Heart right ventricle (tissue), 16 donors: ENCODE results near the gene LRRC25. TPM values are rescaled to one million over a fixed set of nuclear protein-coding genes. Genes with fewer than 3 reads are reported as not detected.

Source experiments
- ATAC-seq, 8 donors: fragments of 200-7000 bp; cut with Tn5 transposase; one replicate each; pipeline ENCODE4 v1.9.1; 2020; ENCODE audit warnings: mild to moderate bottlenecking in 8 of 8, moderate library complexity in 8 of 8, moderate number of reproducible peaks in 1 of 8
- DNase-seq, 2 donors: peaks; one replicate each; pipeline ENCODE4 v3.0.0-alpha.2; 2020
- H3K27ac ChIP-seq, 10 donors: fragments of 200-600 bp; sonication (generic) in 2 of 10; one replicate each; pipeline versions ENCODE4 v1.5.0 to v1.8.0; 2020 to 2022; ENCODE audit warnings: mild to moderate bottlenecking in 3 of 10
- H3K27me3 ChIP-seq, 7 donors: fragments of 200-600 bp; one replicate each; pipeline ENCODE4 v1.8.0; 2021 to 2022; ENCODE audit warnings: mild to moderate bottlenecking in 2 of 7
- H3K36me3 ChIP-seq, 9 donors: fragments of 200-600 bp; sonication (generic) in 1 of 9; one replicate each; pipeline versions ENCODE4 v1.5.0 to v1.8.0; 2020 to 2022; ENCODE audit warnings: mild to moderate bottlenecking in 2 of 9
- H3K4me1 ChIP-seq, 9 donors: fragments of 200-600 bp; sonication (generic) in 1 of 9; one replicate each; pipeline versions ENCODE4 v1.5.0 to v1.8.0; 2020 to 2022; ENCODE audit warnings: mild to moderate bottlenecking in 4 of 9
- H3K4me3 ChIP-seq, 10 donors: fragments of 200-600 bp; sonication (generic) in 2 of 10; one replicate each; pipeline versions ENCODE4 v1.5.0 to v1.8.0; 2020 to 2022; ENCODE audit warnings: mild to moderate bottlenecking in 7 of 10, moderate library complexity in 2 of 10
- H3K9me3 ChIP-seq, 11 donors: fragments of 200-600 bp in 10 of 11; sonication (generic) in 2 of 11; one replicate each; pipeline versions ENCODE4 v1.5.0 to v1.8.0; 2013 to 2022; ENCODE audit warnings: mild to moderate bottlenecking in 2 of 11, control low read depth in 1 of 11, moderate library complexity in 1 of 11
- CTCF ChIP-seq, 9 donors: fragments of 200-600 bp; sonication (generic) in 2 of 9; IDR thresholded peaks; one replicate each; pipeline versions ENCODE4 v1.5.0 to v1.8.0; 2021 to 2022; ENCODE audit warnings: antibody characterized with exemption in 9 of 9, mild to moderate bottlenecking in 5 of 9, moderate library complexity in 1 of 9
- WGBS, 2 donors: extraction: QIAGEN DNeasy Blood & Tissue Kit; methylation state at CpG; one replicate each; pipeline ENCODE4 v1.1.7; 2013; ENCODE audit warnings: inconsistent platforms in 1 of 2; 5-methylcytosine and 5-hydroxymethylcytosine counted together
- intact Hi-C, 10 donors: fragments of 100-400 bp; cut with DNase I; formaldehyde crosslinking; loops; one replicate each; pipeline versions ENCODE4 v1.11.1 to v1.14.2; 2022
- polyA plus RNA-seq, 2 donors: library from polyadenylated mRNA; stranded (reverse); fragments of 200-250 nt; gene quantifications; one replicate each; pipeline ENCODE4 v1.2.3, GENCODE V29; 2013
- total RNA-seq, 10 donors: library from RNA; stranded (reverse); fragmentation: NEBNext Ultra II Directional in 3 of 10; extraction: Animal tissue kit (Norgen Biotek cat#: 25700) in 3 of 10; gene quantifications; one replicate each; pipeline versions ENCODE4 v1.2.1 to v1.2.4, GENCODE V29; 2021 to 2023
- donor health status: Arrhythmogenic right ventricular cardiomyopathy.
- donor health status: ischemic (EF 13 %, LVEDD 7.1; RV severe dilation, severe dysfunction).
- donor health status: healthy with polysubstance abuse.
- donor health status: DM: no; HTN: yes; CAD: no.
- donor health status: DM: no; HTN: no; CAD: no.
- donor health status: ischemic (EF 25% LVEDD 6.9; RV normal size, moderate dysfunction).
- donor health status: ischemic (EF 25% LVEDD 5.7; RV mildly dilated, moderate dysfunction).
- donor health status: healthy.
- donor health status: DM: yes; HTN: yes; CAD: no.
- donor health status: Ischemic cardiomyopathy.
- donor health status: ischemic (EF 35%, LVEDD 5.7; RV mildly dilated, moderate dysfunction).
- donor health status: nonischemic (EF 11% LVEDD 7.7; RV severe dilation, severe dysfunction).
- donor health status: DM: yes; HTN: yes; CAD: no.
- donor health status: PGD.
- donor health status: ischemic (EF 29% LVEDD 5.4; RV normal size, mild dysfunction).
- donor health status: nonischemic (EF 23%, LVEDD 6.1; RV moderate dilation, normal function).

LRRC25 gene
- total and polyA plus RNA-seq, 12 donors = 0.57 to 13.3 (median 1.8) TPM

GRCh38 chr19:18418029-18418482 lies 20.6 kb upstream of the LRRC25 start:
- no peak for DNase-seq
- Histone ChIP-seq H3K9me3 (no peaks in the 10 kb centered on the region), H3K4me1 (peaks cover 28 to 85% (median 77%) of the 10 kb centered on the region in 9 donors), H3K27ac (peak overlapping the region; percentile 78 to 99 (median 96)), H3K27me3 (peaks cover 0 to 15% (median 0%) of the 10 kb centered on the region in 7 donors), H3K4me3 (peak overlapping the region in 9 of 10 donors; percentile 19 to 82 (median 76)), H3K36me3 (no peaks in the 10 kb centered on the region)
- peak in 1 of 8 donors; percentile 1 for ATAC-seq
- 8% methylated on average over 28 to 30 of the region's 30 CpGs for WGBS, 2 donors
- intact Hi-C loops = loop anchor here in 6 of 10 donors (5.0 to 10.0 kb wide), 4 partner anchors 133 to 213 kb away; partner anchors contain the start of genes RAB3A (in 3 of the 6), IQCN (in 1 of the 6) and JUND (in 1 of the 6)
- no peak for TF ChIP-seq CTCF (IDR thresholded peaks at IDR 0.05)

- Histone ChIP-seq H3K4me3 (peak overlapping the region in 9 of 10 donors; percentile 19 to 82 (median 76)), H3K9me3 (no peaks in the 10 kb centered on the region), H3K4me1 (peaks cover 28 to 79% (median 71%) of the 10 kb centered on the region in 9 donors), H3K36me3 (no peaks in the 10 kb centered on the region), H3K27me3 (peaks cover 0 to 15% (median 0%) of the 10 kb centered on the region in 7 donors), H3K27ac (peak overlapping the region; percentile 78 to 99 (median 96))
- DNase-seq = peak; percentile 90 to 91
- intact Hi-C loops = loop anchor here in 6 of 10 donors (5.0 to 10.0 kb wide), 4 partner anchors 133 to 213 kb away; partner anchors contain the start of genes RAB3A (in 3 of the 6), IQCN (in 1 of the 6) and JUND (in 1 of the 6)
- ATAC-seq = peak; percentile 55 to 68 (median 63)
- no peak for TF ChIP-seq CTCF (IDR thresholded peaks at IDR 0.05)
- 0 to 1% methylated on average over 49 to 53 of the region's 53 CpGs for WGBS, 2 donors
Observed at GRCh38 chr19:18417250-18418028, 20.0 kb upstream of the LRRC25 start.

- Histone ChIP-seq H3K27ac (peak overlapping the region; percentile 78 to 99 (median 96)), H3K9me3 (no peaks in the 10 kb centered on the region), H3K4me3 (peak overlapping the region in 9 of 10 donors; percentile 19 to 82 (median 76)), H3K27me3 (peaks cover 0 to 15% (median 0%) of the 10 kb centered on the region in 7 donors), H3K36me3 (no peaks in the 10 kb centered on the region), H3K4me1 (peaks cover 28 to 73% (median 68%) of the 10 kb centered on the region in 9 donors)
- WGBS, 2 donors = 1% methylated on average over 38 to 44 of the region's 44 CpGs
- TF ChIP-seq CTCF (IDR thresholded peaks at IDR 0.05) = no peak
- ATAC-seq (peak; percentile 53 to 66 (median 56)), DNase-seq (peak; percentile 92 to 96)
- intact Hi-C loops = loop anchor here in 6 of 10 donors (5.0 to 10.0 kb wide), 4 partner anchors 132 to 212 kb away; partner anchors contain the start of genes RAB3A (in 3 of the 6), IQCN (in 1 of the 6) and JUND (in 1 of the 6)
Observed at GRCh38 chr19:18416778-18417249, 19.4 kb upstream of the LRRC25 start.
